Midbrain (tissue), 1 donor: Measurements from ENCODE around the gene ARRB1.
"Not testable (repeated sequence)": the region's sequence is repeated elsewhere in the genome, so short reads cannot be mapped to it uniquely, and the experiment has no call there.

ENCODE experiments used
- DNase-seq: peaks from one replicate; lab custom pipeline; 2025; lab: John Stamatoyannopoulos, UW

ARRB1 gene

DNA sequence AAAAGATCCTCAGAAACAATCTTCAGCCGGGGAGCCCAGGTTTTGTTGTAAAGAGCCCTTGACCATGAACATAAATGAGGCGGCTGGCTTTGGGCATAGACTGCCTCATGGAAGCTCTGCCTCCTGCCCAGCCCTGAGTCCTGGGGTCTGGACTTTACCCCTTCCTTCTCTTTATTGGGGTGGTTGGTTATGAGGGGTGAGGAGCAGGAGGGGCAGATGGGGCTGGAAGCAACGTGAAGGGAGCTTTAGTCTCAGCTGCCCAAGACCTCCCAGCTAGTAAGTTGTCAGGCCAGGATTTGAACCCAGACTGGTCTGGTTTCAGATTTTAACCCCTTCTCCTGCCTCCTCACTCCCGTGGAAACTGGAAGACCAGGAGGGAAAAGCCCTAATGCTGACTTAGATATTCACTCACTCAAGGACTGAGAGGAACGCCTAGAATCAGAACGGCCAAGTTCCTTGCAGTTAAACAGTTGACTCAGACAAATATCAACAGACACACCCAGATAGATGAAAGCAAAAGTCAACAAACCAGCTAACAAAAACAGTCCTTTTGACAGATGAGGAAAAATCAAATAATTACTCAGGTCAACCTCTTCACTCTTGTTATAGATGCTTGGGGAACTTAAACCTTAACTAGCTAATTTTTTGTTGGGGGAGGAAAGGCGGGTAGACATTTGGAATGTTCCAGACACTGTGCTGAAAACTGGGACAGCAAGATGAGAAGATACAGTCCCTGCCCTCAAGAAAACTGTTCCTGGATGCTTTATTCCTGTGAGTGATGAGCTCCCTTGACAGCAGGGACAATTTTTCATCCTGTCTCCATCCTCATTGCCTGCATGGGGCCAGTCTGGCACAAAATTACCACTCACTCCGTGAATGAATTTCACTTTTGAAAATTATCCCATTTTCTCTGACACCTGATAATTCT, 20.8 kb upstream of the ARRB1 start:
- no peak for DNase-seq

DNA sequence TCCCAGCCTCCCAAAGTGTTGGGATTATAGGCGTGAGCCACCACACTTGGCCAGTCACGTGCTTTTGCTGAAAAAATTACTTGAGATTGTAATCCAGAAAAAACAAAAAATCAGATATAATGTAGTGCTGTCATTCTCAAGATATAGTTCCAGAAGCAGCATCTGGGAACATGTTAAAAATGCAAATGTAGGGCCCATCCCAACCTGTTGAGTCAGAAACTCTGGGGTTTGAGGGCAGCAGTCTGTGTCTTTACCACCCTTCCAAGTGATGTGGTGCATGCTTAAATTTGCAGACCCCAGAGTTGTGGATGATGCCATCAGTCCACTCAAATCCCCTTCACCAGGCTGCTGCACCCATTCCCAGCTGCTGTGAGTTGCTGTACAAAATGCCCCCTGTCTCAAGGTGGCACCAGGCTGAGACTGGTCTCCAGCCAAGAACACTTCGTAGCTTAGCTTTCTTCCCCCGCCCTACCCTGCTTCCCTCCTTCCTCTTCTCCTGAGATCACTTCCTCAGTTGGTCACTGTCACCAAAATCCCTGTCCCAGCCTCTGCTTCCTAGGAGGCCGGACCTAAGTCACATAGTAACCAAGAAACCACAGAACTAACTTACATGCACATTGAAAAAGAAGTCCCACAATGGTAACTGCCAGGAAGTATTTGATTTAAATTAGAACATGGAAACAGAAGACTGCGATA, 18.2 kb upstream of the ARRB1 start:
- no peak for DNase-seq

DNA sequence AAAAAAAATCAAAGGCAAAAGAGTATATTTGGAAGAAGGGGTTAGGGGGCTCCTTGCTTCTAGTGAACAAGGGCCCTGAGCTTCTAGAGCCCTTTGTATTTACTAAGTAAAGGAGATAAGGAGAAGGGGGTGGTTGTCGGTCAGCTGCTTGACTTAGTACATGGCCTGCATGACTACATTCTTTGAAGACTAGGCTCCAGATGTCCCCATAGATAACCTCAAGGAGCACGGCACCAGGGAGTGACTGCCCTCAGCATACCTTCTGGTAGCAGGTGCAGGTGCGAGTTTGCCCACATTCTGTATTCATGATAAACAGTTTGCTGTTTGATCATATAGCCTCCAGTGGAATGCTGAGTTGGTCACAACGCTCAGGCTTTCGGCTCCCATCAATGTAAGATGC, 15.4 kb upstream of the ARRB1 start:
- DNase-seq: not testable (repeated sequence)

DNA sequence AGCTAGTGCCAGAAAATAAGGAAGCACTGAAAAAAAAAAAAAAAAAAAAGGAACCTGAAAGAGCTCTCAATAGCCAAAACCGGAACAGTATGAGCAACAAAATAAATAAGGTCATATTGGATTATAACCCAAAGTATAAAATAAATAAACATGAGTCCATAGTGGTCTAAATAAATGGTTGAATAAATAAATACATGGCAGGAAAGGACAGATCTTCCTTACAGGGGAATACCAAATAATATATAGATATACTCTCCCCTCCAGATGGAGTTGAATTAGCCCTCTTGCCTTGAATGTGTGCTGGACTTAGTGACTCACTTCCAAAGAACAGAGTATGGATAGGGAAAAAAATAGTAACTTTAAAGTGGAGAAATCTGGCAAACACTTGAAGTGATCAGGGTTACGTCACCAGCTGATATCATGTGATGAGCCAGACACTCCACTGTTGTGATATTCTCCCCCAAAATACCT, 14.3 kb upstream of the ARRB1 start:
- DNase-seq: no peak

DNA sequence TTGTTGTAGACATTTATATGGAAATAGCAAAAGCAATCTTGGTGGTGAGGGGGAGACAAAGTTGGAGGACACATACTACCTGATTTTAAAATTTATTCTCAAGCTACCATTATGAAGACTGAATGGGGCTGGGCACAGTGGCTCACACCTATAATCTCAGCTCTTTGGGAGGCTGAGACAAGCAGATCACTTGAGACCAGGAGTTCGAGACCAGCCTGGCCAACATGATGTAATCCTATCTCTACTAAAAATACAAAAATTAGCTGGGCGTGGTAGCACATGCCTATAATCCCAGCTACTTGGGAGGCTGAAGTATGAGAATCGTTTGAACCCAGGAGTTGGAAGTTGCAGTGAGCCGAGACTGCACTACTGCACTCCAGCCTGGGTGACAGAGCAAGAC, 10.8 kb upstream of the ARRB1 start:
- DNase-seq: not testable (repeated sequence)

DNA sequence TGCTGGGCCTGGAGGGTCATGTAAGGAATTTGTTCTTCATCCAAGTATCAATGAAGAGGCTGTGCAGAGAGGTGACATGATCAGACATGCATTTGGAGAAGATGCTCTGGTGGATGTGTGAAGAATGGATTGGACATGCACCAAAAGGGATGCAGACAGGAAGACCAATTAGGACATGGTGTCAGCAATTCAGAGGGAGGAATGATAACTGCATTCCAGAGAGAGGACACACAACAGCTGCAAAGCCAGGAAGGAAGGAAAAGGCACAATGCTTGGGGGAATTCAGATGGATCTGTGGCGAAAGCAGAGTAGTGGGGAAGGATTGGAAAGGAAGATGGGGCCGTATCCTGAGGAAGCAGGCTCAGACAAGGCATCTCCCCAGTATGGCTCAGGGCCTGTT, 5.2 kb upstream of the ARRB1 start:
- DNase-seq: no peak

DNA sequence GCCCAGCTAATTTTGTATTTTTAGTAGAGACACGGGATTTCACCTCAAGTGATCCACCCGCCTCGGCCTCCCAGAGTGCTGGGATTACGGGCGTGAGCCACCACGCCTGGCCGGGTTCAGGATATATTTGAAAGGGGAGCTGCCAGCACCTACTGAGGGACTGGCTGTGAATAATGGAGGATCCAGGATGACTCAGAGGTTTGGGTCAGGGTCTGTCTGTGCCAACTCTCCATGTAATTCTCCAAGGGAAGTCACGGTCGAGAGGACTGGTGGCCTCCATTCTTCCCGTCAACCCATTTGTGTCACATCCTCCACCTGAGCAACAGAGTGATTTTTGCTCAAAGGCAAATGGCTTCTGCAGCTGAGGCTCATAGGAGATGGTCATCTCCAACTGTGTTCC, 3.6 kb upstream of the ARRB1 start:
- DNase-seq: no peak

DNA sequence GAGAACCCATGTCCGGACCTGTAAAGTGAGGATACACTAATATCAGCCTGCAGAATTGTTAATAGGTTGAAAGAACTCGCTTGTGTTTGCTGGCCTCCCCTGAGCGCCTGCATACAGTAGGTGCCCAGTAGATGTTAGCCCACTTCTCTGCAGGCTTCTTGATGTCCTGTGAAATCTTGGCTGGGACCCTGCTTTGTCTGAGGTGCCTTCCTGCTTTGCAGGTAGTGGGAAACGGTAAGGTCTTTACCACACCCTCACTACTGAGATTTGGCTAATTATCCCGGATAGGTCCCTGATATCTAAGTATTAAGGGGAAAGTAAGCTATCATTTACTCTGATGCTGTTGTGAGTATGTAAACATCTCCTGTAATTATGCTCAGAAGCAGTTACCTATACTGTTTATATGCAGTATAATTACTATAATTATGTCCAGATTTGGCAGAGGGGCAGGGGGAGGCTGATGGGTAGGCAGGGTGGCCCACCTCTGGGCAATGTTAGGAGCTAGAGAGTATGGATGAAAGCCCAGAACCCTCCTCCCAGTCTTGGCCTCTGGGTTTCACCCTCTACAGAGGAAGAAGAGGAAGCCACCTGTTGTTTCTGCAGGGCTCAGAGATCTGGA, 1.2 kb upstream of the ARRB1 start:
- DNase-seq: no peak

DNA sequence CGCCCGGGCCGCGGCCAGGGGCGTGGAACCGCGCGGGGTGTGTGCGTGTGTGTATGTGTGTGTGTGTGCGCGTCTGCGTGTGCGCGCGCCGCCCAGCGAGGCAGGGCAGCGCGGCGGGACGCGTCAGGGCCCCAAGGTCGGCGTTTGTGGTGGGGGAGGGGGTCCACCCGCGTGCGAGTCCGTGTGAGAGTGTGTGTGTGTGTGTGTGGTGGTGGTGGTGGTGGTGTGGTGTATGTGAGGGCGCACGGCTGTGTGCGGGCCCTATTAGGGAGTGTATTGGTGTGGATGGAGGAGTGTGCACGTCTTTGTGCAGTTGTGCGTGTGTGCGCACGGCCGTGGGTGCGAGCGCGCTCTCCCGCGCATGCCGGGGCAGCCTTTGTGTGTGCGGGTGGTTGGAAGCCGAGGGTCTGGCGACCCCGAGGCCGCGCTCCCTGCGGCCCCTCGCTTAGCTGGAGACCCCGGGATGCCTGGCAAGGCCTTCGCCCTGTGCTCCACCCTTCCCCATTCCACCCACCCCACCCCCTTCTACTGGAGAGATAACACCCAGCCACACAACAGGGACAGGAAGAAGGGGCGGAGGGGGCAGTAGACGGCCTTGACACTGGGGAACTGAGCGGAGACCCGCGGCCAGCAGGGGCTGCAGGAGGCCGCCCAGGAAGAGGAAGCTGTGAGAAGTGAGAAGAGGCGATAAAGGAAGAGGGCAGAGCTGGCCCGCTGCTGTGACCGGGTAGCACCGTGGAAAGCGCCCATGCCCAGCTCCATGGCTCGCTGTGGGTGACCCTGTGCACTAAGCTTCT, 528 bp upstream of the ARRB1 start:
- peak; percentile 67 for DNase-seq

DNA sequence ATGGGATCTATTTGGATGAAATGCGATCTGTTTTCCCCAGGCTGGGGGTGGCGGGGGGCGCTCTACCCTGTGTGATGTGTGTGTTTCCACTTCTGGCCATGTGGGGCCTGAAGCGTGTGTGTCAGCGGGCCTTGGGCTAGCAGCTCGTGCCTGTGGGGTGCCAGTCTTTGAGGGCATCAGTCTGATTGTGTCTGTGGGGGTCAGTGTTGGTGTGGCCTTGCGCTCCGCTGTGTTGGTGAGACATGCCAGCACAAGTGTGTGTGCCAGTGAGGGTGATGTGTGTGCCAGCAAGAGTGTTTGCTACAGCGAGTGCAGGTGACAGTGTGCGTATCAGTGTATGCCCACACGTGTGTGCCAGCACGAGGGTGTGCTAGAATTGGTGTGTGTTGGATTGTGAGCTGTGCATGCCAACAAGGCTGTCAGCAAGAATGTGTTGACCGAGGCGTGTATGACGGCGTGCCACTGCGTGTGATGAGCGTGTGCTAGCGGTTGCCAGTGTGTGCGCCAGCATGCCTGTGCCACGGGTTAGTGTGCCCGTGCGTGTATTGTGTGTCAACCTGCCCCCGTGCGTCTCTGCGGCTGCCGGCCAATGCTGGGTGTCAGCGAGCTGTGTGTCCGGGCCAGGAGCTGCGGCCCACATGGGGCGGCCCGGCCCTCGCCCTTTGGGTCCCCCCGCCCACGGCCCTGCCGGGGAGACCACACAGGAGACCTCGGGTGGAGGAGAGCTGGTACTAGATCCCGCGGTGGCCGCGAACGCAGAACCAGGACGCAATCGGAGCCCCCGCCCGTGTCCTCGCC, 519 bp downstream of the ARRB1 start:
- no peak for DNase-seq

DNA sequence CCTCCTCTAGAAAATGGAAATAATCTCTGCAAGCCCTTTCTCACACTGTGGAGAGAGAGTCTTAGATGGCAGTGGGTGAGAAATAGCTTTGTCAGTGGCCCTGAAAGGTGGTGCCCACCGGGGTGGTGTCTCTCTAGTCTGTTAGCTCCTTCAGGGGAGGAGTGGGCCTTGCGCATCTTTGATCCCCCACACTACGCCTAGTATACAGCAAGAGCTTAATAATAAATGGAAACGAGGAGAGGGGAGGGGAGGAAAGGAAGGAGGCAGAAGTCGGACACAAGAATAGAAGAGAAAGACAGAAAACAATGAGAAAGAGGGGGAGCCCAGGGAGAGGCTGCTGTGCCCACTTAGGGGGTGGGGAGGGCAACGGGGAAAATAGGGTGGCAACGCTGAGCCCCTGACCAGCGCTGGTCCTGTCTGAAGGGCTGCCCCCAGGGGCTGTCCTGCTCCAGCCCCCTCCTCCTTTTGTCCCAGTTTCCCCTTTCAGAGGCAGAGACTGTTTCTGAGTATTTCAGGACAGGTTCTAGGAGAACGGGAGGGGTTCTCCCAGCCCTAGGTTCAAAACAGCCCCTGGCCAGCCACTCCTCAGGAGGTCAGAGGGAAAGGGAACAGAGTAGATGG, 1.2 kb downstream of the ARRB1 start:
- DNase-seq: no peak

DNA sequence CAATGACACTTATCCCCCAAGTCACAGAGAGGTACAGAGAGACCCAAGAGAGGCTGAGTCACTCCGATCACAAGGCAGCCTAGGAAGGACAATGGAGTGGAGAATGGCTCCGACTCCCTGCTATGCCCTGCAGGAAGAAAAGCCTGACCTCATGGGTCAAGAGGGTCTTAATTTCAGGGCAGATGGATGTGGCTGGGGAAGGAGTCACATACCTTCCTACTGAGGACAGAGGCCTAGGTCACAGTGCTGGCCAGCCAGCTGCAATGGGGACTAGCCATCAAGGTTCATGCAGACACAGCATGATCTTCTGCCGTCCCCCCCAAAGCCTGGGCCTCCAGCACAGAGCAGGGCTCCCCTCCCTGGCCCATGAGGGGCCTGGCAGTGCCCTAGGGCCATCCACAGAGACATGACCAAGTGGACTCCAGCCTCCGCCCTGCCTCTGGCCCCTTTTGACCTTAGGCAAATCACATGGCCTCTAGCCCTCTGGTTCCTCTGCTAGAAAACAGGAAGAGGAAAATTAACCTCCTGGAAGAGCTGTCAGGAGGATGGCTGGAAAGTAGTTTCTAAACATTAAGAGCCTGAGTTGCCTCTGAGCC, 1.8 kb downstream of the ARRB1 start:
- DNase-seq: no peak

DNA sequence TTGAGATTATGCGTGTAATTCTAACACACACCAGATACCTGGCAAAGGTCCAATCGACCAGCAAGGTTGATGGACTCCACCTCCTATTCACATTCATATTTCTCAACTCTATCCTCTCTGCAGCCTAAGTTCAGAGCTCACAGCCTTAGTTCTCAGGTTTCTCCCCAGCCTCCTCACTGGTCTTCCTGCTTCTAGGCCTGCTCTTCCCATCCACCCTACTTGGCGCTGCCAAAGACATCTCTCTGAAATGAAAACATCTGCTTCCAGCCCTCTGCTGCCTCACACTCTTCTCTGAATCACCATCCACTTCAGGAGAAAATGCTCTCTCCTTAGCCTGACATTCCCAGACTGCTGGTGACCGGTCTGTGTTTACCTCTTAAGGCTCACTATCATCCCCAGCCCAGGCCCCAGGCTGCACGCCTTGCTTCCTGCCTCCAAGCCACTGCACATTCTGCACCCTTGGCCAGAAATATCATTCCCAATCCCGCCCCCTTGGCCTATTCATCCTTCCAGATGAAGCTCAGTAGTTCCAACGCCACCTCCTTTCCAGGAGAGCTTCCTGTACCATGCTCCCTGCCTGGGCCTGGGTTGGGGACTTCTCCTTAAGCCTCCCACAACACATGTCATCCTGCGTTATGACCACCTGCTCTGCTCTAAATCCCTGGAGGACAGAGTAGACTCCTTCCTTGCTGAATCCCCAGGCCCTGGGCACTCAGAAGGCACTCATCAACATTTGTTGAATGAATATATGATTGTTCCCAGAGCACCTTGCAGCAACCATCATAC, 3.5 kb downstream of the ARRB1 start:
- DNase-seq: no peak

DNA sequence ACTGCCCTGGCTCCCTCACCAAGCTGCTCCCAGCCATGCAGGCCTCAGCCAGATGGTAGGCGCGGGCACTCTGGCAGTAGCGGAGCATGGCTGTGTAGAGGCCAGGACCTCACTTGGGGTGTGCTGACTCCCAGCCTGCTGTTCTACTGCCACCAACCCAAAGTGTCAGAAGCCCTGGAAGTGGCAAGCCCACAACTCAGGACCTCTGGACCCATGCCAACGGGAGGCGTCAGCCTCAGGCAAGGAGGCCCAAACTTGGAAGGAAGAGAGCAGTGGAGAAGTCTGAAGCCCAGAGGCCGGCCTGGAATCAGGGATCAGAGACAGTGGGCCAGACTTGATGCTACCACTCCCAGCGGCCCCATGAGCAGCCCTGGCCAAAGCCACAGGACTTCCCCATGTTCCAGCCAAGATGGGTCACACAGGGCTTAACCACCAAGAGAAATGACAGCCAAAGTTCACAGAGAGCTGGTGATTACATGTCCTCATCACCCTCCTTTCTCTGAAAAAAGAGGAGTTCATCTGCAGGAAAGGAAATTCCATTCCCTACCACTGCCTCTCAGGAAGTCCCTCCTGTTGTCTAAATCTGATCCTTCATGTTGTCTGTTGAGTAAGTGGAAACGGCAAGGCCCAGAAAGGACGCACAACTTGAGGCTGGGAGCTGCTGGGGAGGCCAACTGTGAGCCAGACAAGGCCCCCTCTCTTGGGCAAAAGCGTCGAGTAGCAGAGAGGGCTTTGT, 4.4 kb downstream of the ARRB1 start:
- DNase-seq: no peak

DNA sequence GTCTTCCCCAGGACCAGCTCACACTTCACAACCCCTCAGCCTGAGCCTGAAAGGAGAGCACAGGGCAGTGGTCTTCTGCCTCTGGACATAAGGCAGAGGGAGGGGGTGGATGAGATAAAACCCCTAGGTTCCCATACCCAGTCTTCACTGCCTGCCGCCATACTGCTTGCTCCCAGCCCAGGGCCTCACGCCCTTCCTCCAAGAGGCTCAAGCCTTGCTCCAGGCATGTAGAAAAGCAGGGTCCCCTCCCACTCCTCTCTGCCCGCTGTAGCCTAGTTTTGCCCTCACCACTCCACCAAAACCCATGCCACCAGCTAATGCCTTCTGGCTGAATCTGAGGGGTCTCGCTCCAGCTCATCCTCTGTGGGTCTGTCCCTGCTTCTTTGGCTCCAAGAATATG, 5.2 kb downstream of the ARRB1 start:
- no peak for DNase-seq

DNA sequence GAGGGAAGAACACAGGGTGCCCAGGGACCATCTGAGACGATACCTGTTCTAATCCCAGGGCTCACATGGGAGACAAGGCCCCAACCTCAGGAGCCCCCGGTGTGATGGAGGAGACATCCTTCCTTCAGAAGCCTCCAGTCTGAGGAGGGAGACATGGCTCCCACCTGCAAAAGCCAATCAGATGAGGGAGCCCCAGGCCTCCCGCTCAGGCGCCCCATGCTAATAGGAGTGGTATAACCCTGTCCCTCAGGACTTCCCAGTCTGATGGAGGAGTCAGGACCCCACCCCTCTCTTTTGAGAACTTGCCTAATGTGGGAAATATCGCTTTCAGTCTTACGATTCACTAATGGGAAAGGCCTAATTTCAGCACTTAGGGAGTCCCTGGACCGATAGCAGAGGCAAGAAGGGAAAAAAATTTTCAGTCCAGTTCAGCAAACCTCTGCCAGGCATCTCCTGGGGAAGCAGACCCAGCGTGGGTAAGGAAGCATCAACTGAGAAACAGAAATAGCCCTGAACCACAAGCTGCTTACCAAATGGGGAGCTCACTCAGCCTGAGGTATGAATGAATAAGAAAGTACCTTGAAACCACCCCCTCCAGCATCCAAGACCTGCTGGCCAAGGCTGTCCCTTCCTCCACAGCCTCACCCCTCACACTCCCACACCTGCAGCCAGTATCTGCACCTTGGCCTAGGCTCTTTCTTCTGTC, 5.9 kb downstream of the ARRB1 start:
- DNase-seq: no peak

DNA sequence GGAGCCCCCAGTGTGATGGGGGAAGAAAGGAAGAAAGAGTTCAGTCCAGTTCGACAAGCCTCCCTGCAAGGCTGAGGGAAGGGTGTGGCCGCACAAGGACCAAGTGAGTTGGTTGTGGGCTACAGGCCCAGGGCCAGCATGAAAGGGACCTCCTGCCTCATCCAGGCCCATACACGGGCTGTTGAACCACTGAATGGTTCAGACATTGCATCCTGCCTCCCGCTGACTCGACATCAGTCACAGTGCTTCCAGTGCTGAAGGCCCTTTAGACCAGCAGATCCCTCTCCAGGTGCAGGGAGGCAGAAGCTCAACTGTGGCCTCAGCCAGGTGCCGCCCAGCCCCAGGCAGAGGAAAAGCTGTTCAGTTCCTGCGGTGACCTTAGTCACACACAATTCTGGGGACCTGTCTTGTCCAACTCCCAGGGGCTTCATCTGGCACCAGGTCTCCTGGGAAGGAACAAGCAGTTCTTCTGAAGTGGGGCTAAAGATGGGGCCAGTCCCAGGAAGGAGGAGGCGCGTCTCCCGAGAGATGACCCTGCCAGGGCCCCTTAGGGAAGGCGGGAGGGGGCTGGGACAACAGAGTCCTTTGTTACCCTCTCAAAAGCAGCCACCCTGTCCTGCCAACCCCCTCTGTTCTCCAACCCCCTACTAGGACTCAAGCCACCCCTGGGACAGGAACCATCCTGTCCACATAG, 6.6 kb downstream of the ARRB1 start:
- DNase-seq: no peak

DNA sequence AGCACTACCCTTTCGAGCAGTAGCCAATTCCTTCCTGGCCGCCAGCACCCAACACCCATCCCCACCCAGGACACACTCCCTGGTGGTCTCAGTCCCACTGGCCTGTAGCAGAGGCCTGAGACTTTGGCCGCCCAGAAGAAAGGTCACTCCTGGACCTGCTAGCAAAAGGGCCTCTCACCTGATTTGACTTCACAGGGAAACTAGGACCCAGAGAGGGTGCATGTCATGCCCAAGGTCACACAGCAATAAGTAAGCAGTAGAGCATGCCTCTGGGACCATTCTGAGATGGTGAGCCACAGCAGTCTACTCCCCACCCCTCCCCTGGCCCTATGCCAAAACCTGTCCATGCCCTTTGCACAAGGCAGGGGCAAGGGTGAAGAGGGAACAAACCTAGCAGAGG, 7.3 kb downstream of the ARRB1 start:
- DNase-seq: no peak
